NCI-H2081 treated with DMSO at 0.1 percent for 48 hours (cell line): Measurements from ENCODE around the gene IRAK2.

Experiments used
- DNase-seq: peaks from one replicate; lab custom pipeline; 2025; lab: John Stamatoyannopoulos, UW

Gene IRAK2

DNA sequence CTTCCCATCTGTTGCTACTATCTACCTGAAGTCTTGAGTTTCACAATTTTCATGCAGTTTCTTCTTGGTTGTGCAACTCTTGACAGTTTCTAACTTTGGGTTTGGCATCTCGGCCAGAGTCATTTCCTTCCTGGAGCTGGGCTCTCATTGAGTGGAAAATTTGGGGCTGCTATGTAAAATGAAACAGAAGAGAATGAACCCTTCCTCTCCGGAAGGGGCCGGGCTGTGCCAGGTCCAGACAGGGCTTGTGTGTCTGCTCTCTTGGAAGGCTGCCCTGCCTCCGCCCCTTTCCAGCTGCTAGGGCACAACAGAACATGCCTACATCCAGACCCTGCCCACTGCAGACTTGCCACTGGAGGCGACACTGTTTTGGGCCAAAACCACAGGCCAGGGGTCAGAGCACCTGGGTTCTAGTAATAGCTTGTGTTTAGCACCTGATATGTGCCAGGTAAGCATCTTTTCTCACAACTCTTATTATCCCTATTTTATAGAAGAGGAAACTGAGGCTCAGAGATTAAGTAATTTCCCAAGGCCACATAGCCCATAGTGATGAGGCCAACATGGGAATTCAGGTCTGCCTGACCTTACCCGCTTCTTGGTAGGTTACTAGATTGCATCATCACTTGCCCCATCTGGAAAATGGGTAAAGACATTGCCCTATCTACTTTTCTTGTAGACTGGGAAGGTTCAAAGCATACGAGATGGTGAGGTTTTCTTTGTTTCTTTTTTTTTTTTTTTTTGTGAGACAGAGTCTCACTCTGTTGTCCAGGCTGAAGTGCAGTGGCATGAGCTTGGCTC, 25.0 kb downstream of the IRAK2 start:
- DNase-seq = no peak

DNA sequence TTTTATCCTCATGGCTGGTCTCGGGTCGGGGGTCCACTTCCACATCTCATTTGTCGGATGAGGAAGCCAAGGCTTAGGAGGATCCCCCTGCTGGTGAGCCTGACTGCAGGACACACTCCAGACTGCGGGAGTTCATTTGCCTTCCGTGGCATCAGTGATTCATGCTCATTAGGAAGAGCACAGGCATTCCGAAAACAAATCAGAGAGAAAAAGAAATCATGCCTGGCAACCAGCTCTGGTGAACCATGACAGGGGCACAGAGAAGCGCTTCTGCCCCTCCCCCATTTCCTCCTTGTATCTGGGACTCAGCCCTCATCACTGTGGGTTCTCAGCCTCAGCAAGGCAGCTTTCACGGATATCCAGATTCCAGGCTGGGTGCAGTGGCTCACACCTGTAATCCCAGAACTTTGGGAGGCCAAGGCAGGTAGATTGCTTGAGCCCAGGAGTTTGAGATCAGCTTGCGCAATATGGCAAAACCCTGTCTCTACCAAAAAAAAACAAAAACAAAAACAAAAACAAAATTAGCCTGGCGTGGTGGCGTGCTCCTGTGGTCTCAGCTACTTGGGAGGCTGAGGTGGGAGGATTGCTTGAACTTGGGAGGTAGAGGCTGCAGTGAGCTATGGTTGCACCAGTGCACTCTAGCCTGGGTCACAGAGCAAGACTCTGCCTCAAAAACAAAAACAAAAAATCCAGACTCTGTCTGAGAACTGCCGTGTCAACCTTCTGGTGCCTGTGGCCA, 28.4 kb downstream of the IRAK2 start:
- no peak for DNase-seq

GRCh38 chr3:10193692-10194327, 29.1 kb downstream of the IRAK2 start:
- DNase-seq = no peak

DNA sequence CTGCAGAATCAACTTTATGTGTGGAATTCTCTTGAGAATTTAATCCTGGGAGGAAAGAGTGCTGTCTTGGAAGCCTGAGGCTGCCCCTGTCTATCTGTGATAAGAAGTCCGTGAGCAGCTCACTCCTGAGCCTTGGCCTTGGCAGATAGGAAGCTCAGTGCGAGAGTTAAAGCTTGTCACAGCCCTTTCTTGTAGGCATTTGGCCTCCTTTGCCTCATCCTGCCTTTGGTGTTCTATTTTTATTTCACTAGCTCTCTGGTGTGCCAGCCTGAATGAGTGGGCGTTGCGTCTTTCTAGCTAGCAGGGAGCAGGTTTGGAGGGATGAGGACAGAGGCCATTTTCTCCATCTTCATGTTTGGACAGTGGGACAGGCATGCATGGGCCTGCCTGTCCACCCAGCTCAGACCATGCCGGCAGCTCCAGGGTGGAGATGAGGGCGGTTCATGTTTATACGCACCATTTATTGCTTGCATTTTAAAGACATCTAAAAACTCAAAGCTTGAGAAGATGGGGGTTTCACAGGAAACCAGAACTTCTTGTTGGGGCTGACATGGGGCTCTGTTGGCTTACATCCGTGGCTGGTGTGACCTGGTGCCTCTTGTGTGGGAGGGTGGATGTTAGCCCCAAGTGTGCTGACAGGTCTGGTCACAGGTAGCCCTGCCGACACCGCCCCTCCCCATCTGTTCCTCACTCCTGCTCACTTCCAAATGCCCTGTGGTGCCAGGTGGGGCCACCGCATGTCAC, 29.8 kb downstream of the IRAK2 start:
- DNase-seq = no peak

GRCh38 chr3:10195366-10196089, 30.8 kb downstream of the IRAK2 start:
- no peak for DNase-seq

DNA sequence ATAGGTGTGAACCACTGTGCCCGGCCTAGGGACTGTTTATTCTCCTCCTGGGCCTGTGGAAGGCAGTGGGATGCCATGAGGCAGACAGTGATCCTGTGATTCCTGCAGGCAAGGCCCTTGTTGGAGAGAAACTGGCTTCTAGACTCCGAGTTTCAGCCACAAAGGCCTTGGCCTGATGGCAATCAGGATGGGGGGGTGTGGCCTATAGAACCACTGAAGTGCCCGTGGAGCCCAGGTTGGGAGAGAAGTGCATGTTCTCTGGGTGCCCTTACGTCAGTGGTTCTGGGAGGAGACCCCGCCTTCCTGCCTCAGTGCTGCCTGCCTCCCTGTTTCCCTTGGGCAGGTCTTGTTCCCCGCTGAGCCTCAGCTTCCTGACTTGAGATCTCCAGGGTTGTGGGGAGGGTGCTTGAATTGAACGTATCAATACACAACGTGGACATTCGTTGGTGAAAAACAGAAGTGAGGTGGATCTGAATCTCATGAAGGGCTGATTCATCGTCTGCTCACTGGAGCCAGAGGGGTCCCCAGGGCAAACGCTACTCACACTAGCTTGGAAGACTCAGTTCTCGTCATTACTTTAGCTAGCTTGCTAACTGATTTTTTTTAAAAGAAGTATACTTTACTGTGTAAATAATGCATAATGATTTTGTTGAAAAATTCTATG, 31.8 kb downstream of the IRAK2 start:
- no peak for DNase-seq

- DNase-seq = no peak
Measured at GRCh38 chr3:10198226-10198625, 33.5 kb downstream of the IRAK2 start.

DNA sequence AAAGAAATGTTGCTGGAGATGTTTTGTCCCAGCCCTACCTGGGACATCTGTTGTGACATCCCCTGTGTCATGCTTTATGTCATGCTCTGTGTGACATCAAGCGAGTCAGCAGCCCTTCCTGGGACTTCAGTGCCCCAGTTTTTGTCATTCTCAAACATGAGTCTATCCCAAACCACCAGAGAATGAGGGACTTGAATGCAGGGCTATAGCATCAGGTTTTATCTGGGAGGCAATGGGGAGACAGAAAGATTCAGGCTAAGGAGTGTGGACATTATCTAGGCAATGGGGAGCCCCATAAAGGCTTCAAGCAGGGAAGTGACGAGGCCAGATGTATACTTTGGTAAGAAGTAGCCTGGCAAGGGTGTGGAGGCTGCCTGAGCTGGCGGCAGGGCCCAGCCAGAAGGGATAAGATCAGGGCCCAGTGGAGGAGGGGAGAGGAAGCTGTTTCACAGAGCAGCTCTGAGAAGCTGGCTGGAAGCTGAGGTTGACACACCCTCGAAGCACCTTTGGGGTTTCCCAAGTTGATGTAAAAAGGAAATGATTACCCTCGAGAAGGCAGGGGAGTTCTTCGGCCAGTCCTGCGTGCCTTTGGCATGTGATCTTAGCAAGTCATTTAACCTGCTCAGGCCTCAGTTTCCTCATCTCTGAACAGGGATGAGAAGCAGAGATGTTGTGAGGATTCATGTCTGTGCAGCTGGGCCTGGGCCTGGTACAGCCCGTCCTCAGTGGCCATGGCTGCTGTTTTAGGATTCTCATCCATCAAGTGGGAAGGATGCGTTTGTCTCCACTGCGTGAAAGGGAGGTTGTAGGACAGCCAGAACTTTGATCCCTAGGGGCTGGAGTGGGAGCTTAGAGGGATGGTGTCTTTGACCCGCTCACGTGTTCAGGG, 34.3 kb downstream of the IRAK2 start:
- DNase-seq = no peak

DNA sequence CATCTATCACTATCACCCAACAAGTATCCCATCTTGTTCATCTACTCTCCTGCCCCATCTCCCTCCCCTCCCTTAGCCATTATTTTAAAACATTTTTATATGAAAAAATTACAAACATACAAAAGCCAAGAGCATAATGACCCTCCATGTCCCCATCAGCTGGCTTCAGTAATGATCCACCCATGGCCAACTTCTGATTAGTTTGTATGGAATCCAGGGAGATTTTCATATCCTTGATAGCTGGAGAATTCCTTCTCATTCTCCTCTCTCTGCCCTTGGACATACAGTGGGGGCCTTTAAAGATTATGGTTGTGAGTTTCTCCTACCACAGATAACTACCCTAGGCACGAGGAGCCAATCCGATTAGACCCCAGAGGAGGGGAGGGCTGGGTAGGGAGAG, 40.2 kb downstream of the IRAK2 start:
- DNase-seq = no peak

- no peak for DNase-seq
Measured at GRCh38 chr3:10205451-10206165, 40.9 kb downstream of the IRAK2 start.

DNA sequence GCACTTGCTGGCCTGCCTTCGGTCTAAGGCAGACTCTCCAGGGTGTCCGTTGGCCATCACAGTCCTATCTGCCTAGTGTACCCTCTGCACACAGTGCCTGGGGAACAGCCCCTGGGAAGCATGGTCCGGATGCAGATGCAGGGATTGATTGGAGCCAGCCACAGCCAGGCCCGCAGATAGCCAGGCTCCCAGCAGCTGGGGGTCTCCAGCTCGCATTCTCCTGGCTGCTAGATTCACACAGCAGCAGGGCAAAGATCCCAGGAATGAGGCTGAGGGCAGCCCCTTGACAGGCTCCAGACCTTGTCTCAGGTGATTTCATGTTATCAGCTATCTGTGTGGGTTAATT, 41.4 kb downstream of the IRAK2 start:
- DNase-seq = no peak

GRCh38 chr3:10213156-10213792, 48.6 kb downstream of the IRAK2 start:
- DNase-seq = no peak

GRCh38 chr3:10215578-10216368, 51.1 kb downstream of the IRAK2 start:
- DNase-seq = no peak

DNA sequence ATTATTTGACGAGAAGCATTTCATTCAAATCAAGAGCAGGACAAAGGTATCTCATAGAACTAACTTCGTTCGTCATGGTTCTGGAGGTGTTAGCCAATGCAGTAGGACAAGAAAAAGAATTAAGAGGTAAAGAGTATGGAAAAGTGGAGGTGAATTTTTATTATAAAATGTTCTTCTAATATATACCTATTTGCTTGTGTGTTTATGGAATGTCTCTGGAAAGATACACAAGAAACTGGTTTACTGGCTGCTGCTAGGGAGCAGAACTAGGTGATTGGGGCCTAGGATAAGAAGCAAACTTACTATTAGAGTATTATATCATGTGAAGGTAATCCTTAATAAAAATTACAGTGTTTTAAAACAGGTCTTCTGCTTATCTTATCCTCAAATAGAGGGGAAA, 52.6 kb downstream of the IRAK2 start:
- DNase-seq = no peak

- DNase-seq = no peak
Measured at GRCh38 chr3:10219737-10220136, 55.0 kb downstream of the IRAK2 start.

DNA sequence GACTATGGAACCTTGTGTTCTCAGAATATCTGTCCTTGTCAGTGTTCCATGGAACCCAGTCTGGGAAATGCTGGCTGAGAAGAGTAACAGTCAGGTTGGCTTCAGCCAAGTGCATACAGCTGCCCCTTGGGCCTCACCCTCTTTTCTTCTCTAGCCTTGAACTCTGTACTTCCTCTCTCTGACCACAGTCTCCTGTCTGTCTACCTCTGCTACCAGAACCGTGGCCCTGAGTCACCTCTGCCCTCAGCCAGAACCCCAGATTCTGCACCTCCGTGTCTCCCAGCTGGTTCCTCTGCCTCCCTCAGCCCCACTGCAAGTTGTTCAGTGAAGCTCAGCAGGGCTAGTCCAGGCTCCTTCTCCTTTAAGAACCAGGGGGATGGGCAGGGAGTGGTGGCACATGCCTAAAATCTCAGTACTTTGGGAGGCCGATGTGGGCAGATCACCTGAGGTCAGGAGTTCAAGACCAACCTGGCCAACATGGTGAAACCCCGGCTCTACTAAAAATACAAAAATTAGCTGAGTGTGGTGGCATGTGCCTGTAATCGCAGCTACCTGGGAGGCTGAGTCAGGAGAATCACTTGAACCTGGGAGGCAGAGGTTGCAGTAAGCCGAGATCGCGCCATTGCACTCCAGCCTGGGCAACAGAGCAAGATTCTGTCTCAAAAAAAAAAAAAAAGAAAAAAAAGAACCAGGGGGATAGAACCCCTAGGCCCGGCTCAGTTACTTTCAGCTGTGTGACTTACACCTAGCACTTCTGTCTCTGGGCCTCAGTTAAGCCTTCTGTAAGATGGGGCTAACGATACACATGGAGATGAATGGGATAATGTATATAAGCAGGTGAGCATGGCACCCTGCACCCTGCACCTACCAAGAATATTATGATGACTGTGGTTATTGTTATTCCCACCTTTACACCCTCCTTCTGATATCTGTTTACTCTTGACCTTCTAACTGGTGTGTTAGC, 59.2 kb downstream of the IRAK2 start:
- DNase-seq = no peak
